Muscle of back (tissue), 10 donors: Measurements from ENCODE around the gene MTMR11. TPM values are rescaled to one million over a fixed set of nuclear protein-coding genes. Genes with fewer than 3 reads are reported as not detected.

ENCODE experiments used
- polyA plus RNA-seq, 10 donors: library from polyadenylated mRNA; unstranded; fragments of 120-200 nt; gene quantifications; one replicate each; pipeline ENCODE4 v1.2.1, GENCODE V29; 2013; ENCODE audit not compliant: insufficient read length in 10 of 10

MTMR11 gene
- polyA plus RNA-seq, 10 donors: 13.2 to 39.5 (median 18.4) TPM

Other genes starting within 250 kb of the MTMR11 start
- 1 to 10 TPM in 9 of 10 donors, under 1 TPM in 1; 0.90 to 4.5 (median 2.2) TPM for gene FCGR1A, start 154.2 kb downstream of the MTMR11 start, polyA plus RNA-seq
- 10 to 100 TPM in 8 of 10 donors, 1 to 10 TPM in 2; 7.8 to 20.0 (median 12.3) TPM for gene BOLA1, start 37.3 kb downstream of the MTMR11 start, polyA plus RNA-seq
- 1 to 10 TPM; 3.0 to 5.6 (median 3.6) TPM for gene SV2A, start 19.0 kb downstream of the MTMR11 start, polyA plus RNA-seq
- 10 to 100 TPM; 35.8 to 52.0 (median 41.4) TPM for gene SF3B4, start 9.1 kb downstream of the MTMR11 start, polyA plus RNA-seq
- 10 to 100 TPM; 11.4 to 15.5 (median 14.3) TPM for gene OTUD7B, start 73.8 kb upstream of the MTMR11 start, polyA plus RNA-seq
- 10 to 100 TPM; 38.4 to 60.2 (median 47.9) TPM for gene VPS45, start 130.9 kb upstream of the MTMR11 start, polyA plus RNA-seq
- gene PLEKHO1, start 213.0 kb upstream of the MTMR11 start, polyA plus RNA-seq: 10 to 100 TPM; 64.0 to 93.4 (median 78.0) TPM